ENCODE results near the gene STK38. TPM values are rescaled to one million over a fixed set of nuclear protein-coding genes. Genes with fewer than 3 reads are reported as not detected.

STK38 gene
- total RNA-seq, 4 donors from 2014 or later = 19.2 to 43.2 (median 31.3) TPM

DNA sequence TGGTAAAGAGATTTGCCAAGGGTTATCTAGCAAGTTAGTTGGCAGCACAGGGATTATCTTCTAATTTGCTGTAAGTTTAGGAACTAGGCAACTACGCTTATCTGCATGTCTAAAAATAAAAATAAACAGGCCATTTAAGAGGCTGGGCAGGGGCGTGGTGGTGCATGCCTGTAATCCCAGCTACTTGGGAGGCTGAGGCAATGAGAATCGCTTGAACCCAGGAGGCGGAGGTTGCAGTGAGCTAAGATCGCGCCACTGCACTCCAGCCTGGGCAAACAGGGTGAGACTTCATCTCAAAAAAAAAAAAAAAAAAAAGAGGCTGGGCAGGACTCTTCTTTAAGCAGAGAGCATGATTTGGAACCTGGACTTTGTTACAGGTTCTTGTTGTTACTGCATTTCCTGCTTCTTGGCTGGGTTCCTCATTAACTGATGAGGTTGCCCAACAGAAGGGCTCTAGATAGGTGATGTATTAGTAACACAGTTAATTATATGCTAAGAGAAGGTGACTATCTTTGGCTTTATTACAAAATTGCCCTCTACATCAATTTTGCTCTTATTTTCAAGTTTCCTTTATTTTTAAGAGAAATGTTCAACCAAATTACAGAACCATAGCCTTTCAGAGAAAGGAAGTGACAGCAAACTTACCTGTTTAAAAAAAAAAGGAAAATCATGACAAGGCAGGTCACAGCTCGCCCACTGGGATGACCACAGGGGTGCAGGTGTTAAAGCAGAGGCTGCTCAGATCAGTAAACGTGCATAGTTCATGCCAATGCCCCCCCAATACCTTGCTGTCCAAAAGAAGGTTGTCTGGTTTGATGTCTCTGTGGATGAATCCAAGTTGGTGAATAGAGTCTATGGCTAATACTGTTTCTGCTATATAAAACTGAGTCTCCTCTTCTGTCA is 32.5 kb downstream of the STK38 start:
- ATAC-seq (ENCODE audit: low FRiP score) = no peak
- TF ChIP-seq, protein P1, sequence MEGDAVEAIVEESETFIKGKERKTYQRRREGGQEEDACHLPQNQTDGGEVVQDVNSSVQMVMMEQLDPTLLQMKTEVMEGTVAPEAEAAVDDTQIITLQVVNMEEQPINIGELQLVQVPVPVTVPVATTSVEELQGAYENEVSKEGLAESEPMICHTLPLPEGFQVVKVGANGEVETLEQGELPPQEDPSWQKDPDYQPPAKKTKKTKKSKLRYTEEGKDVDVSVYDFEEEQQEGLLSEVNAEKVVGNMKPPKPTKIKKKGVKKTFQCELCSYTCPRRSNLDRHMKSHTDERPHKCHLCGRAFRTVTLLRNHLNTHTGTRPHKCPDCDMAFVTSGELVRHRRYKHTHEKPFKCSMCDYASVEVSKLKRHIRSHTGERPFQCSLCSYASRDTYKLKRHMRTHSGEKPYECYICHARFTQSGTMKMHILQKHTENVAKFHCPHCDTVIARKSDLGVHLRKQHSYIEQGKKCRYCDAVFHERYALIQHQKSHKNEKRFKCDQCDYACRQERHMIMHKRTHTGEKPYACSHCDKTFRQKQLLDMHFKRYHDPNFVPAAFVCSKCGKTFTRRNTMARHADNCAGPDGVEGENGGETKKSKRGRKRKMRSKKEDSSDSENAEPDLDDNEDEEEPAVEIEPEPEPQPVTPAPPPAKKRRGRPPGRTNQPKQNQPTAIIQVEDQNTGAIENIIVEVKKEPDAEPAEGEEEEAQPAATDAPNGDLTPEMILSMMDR (IDR thresholded peaks at IDR 0.05) = no peak
- no peak for DNase-seq (ENCODE audit: low spot score)

DNA sequence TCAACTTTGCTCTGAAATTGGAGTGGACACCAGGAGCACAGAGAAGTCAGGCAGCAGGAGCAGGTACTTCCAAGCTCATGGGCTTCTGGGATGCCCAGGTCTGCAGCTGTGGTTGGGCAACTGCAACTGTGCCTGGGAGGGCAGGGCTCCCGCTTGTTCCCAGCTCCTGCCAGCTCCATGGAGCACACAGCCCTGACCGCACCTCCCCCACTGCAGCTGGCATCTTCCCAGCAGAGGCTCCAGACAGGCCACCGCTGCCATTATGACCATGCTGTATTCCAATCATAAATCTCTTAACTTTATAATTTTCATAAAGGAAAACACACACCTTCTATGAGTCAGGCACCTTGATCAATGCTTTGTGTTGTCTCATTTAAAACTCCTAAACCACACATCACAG is 36.9 kb downstream of the STK38 start:
- no peak for DNase-seq (ENCODE audit: low spot score)
- ATAC-seq (ENCODE audit: low FRiP score) = no peak
- TF ChIP-seq, protein P1 (IDR thresholded peaks at IDR 0.05) = no peak

DNA sequence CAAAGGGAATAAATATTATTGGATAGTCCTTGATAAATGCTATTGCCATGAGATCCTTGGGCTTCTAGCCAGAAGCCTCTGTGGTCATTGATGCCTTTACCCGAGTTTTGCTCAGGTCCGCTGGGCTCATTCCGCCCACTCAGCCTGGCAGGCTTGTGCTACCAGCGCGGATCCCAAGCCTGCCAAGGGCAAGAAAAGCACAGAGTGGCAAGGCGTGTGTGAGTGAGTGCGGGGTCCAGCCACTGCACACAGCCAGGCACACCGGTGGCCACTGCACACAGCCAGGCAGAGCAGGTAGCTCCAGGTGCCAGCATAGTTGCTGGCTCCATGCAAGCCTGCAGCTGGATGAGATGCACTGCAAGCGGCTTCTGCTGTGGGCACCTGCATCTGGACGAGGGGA is 38.7 kb downstream of the STK38 start:
- ATAC-seq (ENCODE audit: low FRiP score) (no peak), DNase-seq (ENCODE audit: low spot score) (no peak)
- TF ChIP-seq, protein P1 (IDR thresholded peaks at IDR 0.05) = no peak

DNA sequence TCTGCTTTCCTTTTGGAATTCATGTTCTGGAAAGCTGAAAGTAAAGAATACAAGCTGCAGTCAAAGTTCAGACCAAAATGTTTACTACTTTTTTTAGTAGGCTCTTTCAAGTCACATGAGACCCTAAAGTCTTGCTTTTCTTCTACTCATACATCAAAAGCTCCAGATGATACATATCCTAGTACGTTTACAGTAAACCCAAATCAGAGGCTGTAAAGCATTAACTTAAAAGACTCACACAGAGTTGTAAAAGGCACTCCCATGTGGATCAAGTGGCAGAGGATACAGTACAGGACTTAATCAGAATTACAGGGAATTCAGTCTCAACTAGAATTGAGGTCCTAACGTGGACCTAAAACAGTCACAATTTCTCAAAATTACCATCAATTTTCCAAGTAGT is 40.7 kb downstream of the STK38 start:
- TF ChIP-seq, protein P1 (IDR thresholded peaks at IDR 0.05) = no peak
- ATAC-seq (ENCODE audit: low FRiP score) = no peak
- no peak for DNase-seq (ENCODE audit: low spot score)

DNA sequence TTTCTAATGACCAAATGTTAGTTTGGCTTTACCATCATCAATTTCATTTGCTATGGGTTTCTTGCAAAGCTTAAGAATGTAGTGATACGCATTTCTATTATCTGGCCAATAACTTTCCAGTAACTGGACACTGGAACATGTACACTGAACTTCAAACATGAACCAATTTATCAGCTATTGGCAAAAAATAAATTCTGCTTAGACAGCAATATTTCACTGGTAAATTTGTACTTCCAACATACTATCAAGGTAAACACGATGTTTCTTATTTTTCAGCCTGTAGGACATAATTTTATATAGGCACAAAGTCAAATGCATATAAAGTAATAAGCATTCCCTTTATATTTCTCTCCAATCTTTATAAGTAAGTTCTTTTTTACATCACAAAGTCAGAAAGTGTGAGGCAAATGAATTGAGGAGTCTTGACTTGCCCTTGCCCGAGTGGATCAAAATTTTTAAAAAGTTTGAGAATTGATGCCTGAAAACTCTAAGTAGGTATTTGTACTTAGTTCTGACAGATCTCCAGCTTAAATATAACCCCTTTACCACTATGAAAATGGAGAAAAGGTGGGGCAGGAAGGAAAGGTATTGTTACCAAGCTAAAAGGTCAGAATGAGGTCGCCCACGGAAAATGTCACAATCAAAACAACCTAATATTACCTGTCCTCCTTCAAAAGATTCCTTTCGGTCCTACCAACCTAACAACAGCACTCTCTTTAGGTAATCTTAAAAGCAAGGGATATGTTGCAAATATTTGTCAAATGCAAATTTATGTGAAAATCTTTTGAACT is 41.3 kb downstream of the STK38 start:
- TF ChIP-seq, protein P1 (IDR thresholded peaks at IDR 0.05) = no peak
- DNase-seq (ENCODE audit: low spot score) (no peak), ATAC-seq (ENCODE audit: low FRiP score) (no peak)

DNA sequence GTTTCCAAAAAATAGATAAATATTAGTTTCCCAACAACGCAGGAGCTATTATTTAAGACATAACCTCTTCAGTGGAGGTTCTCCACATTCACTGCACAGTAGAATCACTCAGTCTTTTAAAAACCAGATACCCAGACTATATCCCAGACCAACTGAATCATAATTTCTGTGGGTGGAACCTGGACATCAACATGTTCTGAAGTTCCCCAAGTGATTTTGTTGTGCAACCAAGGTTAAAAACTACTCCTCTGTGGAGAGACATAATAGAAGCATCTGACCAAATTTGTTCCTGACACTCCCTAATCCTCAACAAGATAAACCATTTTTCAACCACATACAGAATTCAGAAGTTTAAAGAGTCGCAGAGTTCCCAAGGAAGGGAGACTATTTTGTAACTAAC is 42.3 kb downstream of the STK38 start:
- TF ChIP-seq, protein P1 (IDR thresholded peaks at IDR 0.05) = no peak
- ATAC-seq (ENCODE audit: low FRiP score) (peak; percentile 93), DNase-seq (ENCODE audit: low spot score) (no peak)

Measured in omental fat pad (tissue), 4 donors.